HL-60 (cell line): ENCODE measurements around the gene ZNF808.

Source experiments
- SPI1 ChIP-seq: IDR thresholded peaks from 2 replicates; pipeline ENCODE4 v1.6.1; 2012; ENCODE audit warnings: low read depth, mild to moderate bottlenecking, borderline replicate concordance
- TF ChIP-seq, protein P1 (sequence below): IDR thresholded peaks from one replicate; pipeline ENCODE4 v1.5.1; 2011; ENCODE audit warnings: low read length, control low read depth, inconsistent platforms; ENCODE audit not compliant: insufficient read depth

- no peak for TF ChIP-seq SPI1
- TF ChIP-seq, protein P1, sequence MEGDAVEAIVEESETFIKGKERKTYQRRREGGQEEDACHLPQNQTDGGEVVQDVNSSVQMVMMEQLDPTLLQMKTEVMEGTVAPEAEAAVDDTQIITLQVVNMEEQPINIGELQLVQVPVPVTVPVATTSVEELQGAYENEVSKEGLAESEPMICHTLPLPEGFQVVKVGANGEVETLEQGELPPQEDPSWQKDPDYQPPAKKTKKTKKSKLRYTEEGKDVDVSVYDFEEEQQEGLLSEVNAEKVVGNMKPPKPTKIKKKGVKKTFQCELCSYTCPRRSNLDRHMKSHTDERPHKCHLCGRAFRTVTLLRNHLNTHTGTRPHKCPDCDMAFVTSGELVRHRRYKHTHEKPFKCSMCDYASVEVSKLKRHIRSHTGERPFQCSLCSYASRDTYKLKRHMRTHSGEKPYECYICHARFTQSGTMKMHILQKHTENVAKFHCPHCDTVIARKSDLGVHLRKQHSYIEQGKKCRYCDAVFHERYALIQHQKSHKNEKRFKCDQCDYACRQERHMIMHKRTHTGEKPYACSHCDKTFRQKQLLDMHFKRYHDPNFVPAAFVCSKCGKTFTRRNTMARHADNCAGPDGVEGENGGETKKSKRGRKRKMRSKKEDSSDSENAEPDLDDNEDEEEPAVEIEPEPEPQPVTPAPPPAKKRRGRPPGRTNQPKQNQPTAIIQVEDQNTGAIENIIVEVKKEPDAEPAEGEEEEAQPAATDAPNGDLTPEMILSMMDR = no peak
These were observed 4.9 kb upstream of the ZNF808 start for GRCh38 chr19:52522551-52522950.
